Measurements from ENCODE around the gene NEU3. TPM values are rescaled to one million over a fixed set of nuclear protein-coding genes. Genes with fewer than 3 reads are reported as not detected.
"Not testable (repeated sequence)": the region's sequence is repeated elsewhere in the genome, so short reads cannot be mapped to it uniquely, and the experiment has no call there.

Gene NEU3
- total and polyA plus RNA-seq, 3 experiments from 2014 or later = 2.1 to 12.7 (median 12.7) TPM

DNA sequence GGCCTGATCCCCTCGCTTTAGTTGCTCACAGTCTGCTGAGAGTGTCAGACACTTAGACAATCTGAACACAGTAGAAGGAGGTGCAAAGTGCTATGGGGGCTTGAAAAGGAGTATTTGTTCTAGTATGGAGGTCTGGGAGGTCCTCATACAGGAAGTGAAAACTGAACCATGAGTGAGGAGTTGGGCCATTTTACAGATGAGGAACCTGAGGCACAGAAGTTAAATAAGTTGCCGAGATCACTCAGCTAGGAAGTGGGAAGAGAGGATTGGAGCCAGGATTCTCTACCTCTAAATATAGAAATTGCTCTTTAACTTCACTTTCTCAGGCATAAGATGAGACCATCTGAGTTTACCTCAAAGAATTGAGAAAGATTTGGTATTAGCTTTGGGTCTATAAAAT is 4.0 kb upstream of the NEU3 start:
- Histone ChIP-seq H3K4me3 (ENCODE audit: low read length) (no peak overlapping the region), H3K27ac (ENCODE audit: low read depth, low read length) (no peak overlapping the region), H3K27me3 (ENCODE audit: insufficient read depth, low read length, poor library complexity, severe bottlenecking) (no peaks in the 10 kb centered on the region), H3K36me3 (ENCODE audit: insufficient read depth, low read length) (no peaks in the 10 kb centered on the region), H3K4me1 (ENCODE audit: insufficient read depth, low read length) (peaks cover 9% of the 10 kb centered on the region), H3K9me3 (ENCODE audit: low read length) (no peaks in the 10 kb centered on the region)
- H3K4me1 Mint-ChIP-seq = peaks cover 6 to 14% (median 6%) of the 10 kb centered on the region in 3 donors
- DNase-seq = no peak
- no peaks in the 10 kb centered on the region for H3K27me3 Mint-ChIP-seq
- ChIA-PET POLR2A (no interaction called here), CTCF (no interaction called here)
- peak overlapping the region in 4 of 8 donors; percentile 7 to 47 (median 21) for H3K27ac Mint-ChIP-seq
- no peaks in the 10 kb centered on the region for H3K9me3 Mint-ChIP-seq
- H3K36me3 Mint-ChIP-seq = peaks cover 0 to 16% (median 6%) of the 10 kb centered on the region in 3 donors
- H3K4me3 Mint-ChIP-seq = peak overlapping the region in 1 of 7 donors; percentile 26

DNA sequence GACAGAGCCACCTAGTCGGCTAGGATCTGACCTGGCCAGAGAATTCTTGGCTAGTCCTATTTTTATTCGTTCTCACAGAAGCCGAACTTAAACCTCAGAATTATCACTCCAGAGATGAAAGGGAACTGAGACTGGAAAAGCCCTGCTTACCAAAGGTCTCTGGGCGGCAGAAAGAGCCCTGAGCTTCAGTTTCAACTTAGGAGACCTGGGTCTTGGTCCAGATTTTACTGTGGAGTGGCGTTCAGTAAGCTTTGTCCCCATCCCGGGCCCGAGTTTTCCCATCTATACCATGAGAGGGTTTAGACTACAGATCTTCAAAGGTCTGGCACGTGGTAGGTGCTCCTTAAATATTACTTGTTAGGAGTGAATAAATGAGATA is 516 bp downstream of the NEU3 start:
- peaks cover 0 to 12% (median 4%) of the 10 kb centered on the region in 3 donors for H3K36me3 Mint-ChIP-seq
- H3K4me1 ChIP-seq (ENCODE audit: insufficient read depth, low read length) = peaks cover 22% of the 10 kb centered on the region
- no peaks in the 10 kb centered on the region for H3K9me3 Mint-ChIP-seq
- peak overlapping the region; percentile 78 for H3K4me3 ChIP-seq (ENCODE audit: low read length)
- no peaks in the 10 kb centered on the region for H3K27me3 Mint-ChIP-seq
- peaks cover 24 to 39% (median 32%) of the 10 kb centered on the region in 3 donors for H3K4me1 Mint-ChIP-seq
- H3K36me3 ChIP-seq (ENCODE audit: insufficient read depth, low read length) = no peaks in the 10 kb centered on the region
- peak overlapping the region; percentile 72 to 97 (median 90) for H3K27ac Mint-ChIP-seq
- H3K9me3 ChIP-seq (ENCODE audit: low read length) = no peaks in the 10 kb centered on the region
- POLR2A ChIA-PET = interaction anchor here (0.6 to 2.0 kb wide), 3 partner anchors 28 to 441 kb away, joined by 3 to 8 read pairs (median 7); partner anchors contain the start of genes SPCS2 and XRRA1
- CTCF ChIA-PET = interaction anchor here (1.5 kb wide), 1 partner anchor 15 kb away, joined by 4 read pairs; no protein-coding TSS in a partner anchor
- peak overlapping the region; percentile 92 to 98 (median 93) for H3K4me3 Mint-ChIP-seq
- H3K27me3 ChIP-seq (ENCODE audit: insufficient read depth, low read length, poor library complexity, severe bottlenecking) = no peaks in the 10 kb centered on the region
- H3K27ac ChIP-seq (ENCODE audit: low read depth, low read length) = peak overlapping the region; percentile 74
- peak in 1 of 5 donors; percentile 2 for DNase-seq

- Mint-ChIP-seq H3K27ac (peak overlapping the region in 3 of 8 donors; percentile 70 to 91 (median 88)), H3K36me3 (peaks cover 0 to 21% (median 4%) of the 10 kb centered on the region in 3 donors), H3K4me3 (peak overlapping the region; percentile 5 to 98 (median 44)), H3K4me1 (peaks cover 24 to 39% (median 32%) of the 10 kb centered on the region in 3 donors)
- not testable (repeated sequence) for H3K9me3 ChIP-seq (ENCODE audit: low read length); H3K27me3 Mint-ChIP-seq; H3K9me3 Mint-ChIP-seq; H3K27me3 ChIP-seq (ENCODE audit: insufficient read depth, low read length, poor library complexity, severe bottlenecking); H3K27ac ChIP-seq (ENCODE audit: low read depth, low read length); H3K4me3 ChIP-seq (ENCODE audit: low read length); DNase-seq; H3K36me3 ChIP-seq (ENCODE audit: insufficient read depth, low read length)
- ChIA-PET CTCF (interaction anchor here (1.5 kb wide), 1 partner anchor 15 kb away, joined by 4 read pairs; no protein-coding TSS in a partner anchor), POLR2A (interaction anchor here (2.0 kb wide), 1 partner anchor 29 kb away, joined by 7 read pairs; no protein-coding TSS in a partner anchor)
- H3K4me1 ChIP-seq (ENCODE audit: insufficient read depth, low read length) = peaks cover 22% of the 10 kb centered on the region
Observed at GRCh38 chr11:74990150-74990549, 1.4 kb downstream of the NEU3 start.

DNA sequence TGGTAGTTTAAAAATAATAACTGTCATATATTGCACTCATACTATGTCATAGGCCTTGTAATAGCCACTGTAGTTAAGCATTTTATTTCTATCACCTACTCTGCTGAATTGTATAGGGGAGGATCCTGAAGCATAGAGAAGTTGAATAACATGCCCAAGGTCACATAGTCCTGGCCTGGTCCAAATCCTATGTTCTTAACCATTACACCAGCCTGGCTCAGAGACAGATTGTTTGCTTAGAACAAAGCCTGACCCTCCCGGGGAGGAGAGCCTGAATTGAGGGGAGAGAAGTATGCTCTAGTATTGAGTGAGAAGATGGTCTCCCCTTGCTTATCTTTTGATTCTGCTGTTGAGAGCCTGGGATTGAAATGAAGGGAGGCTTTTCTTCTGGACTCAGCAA is 2.2 kb downstream of the NEU3 start:
- H3K27ac ChIP-seq (ENCODE audit: low read depth, low read length) = no peak overlapping the region
- H3K4me3 Mint-ChIP-seq = peak overlapping the region in 3 of 7 donors; percentile 44 to 98 (median 58)
- H3K27me3 ChIP-seq (ENCODE audit: insufficient read depth, low read length, poor library complexity, severe bottlenecking) = no peaks in the 10 kb centered on the region
- no peak overlapping the region for H3K4me3 ChIP-seq (ENCODE audit: low read length)
- no peaks in the 10 kb centered on the region for H3K27me3 Mint-ChIP-seq
- peaks cover 0 to 28% (median 4%) of the 10 kb centered on the region in 3 donors for H3K36me3 Mint-ChIP-seq
- H3K27ac Mint-ChIP-seq = peak overlapping the region in 3 of 8 donors; percentile 8 to 88 (median 70)
- no peaks in the 10 kb centered on the region for H3K9me3 Mint-ChIP-seq
- no peak for DNase-seq
- peaks cover 24 to 39% (median 32%) of the 10 kb centered on the region in 3 donors for H3K4me1 Mint-ChIP-seq
- no peaks in the 10 kb centered on the region for H3K9me3 ChIP-seq (ENCODE audit: low read length)
- no peaks in the 10 kb centered on the region for H3K36me3 ChIP-seq (ENCODE audit: insufficient read depth, low read length)
- POLR2A ChIA-PET = no interaction called here
- CTCF ChIA-PET = no interaction called here
- H3K4me1 ChIP-seq (ENCODE audit: insufficient read depth, low read length) = peaks cover 22% of the 10 kb centered on the region

DNA sequence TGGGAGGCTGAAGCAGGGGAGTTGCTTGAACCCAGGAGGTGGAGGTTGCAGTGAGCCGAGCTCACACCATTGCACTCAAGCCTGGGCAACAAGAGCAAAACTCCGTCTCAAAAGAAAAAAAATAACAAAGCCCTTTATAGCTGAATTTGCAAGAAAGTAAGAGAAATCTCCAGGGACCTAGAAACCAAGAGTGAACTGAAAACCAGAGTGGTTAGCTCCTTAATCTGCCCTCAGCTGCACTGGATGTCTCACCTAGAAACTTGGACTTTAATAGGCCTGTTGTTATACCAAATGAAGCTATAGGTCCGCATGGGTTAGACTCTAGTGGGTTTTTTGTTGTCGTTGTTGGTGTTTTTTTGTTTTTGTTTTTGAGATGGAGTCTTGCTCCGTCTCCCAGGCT is 4.1 kb downstream of the NEU3 start:
- Histone ChIP-seq H3K9me3 (ENCODE audit: low read length) (no peaks in the 10 kb centered on the region), H3K27ac (ENCODE audit: low read depth, low read length) (no peak overlapping the region), H3K27me3 (ENCODE audit: insufficient read depth, low read length, poor library complexity, severe bottlenecking) (no peaks in the 10 kb centered on the region), H3K4me1 (ENCODE audit: insufficient read depth, low read length) (peaks cover 22% of the 10 kb centered on the region), H3K4me3 (ENCODE audit: low read length) (no peak overlapping the region), H3K36me3 (ENCODE audit: insufficient read depth, low read length) (no peaks in the 10 kb centered on the region)
- Mint-ChIP-seq H3K27ac (peak overlapping the region in 2 of 8 donors; percentile 58 to 94), H3K36me3 (peaks cover 0 to 43% (median 5%) of the 10 kb centered on the region in 3 donors), H3K27me3 (no peaks in the 10 kb centered on the region), H3K4me1 (peaks cover 24 to 39% (median 32%) of the 10 kb centered on the region in 3 donors), H3K4me3 (no peak overlapping the region), H3K9me3 (no peaks in the 10 kb centered on the region)
- CTCF ChIA-PET = interaction anchor here (1.2 to 1.4 kb wide), 2 partner anchors 9 to 11 kb away, joined by 3 read pairs; no protein-coding TSS in a partner anchor
- DNase-seq = no peak
- POLR2A ChIA-PET = no interaction called here

- no peaks in the 10 kb centered on the region for H3K4me1 ChIP-seq (ENCODE audit: insufficient read depth, low read length)
- no peaks in the 10 kb centered on the region for H3K4me1 Mint-ChIP-seq
- H3K27ac Mint-ChIP-seq = no peak overlapping the region
- H3K36me3 Mint-ChIP-seq = peaks cover 5 to 40% (median 15%) of the 10 kb centered on the region in 3 donors
- ChIA-PET POLR2A (no interaction called here), CTCF (interaction anchor here (1.4 kb wide), 1 partner anchor 8 kb away, joined by 3 read pairs; no protein-coding TSS in a partner anchor)
- no peak overlapping the region for H3K4me3 Mint-ChIP-seq
- no peaks in the 10 kb centered on the region for H3K9me3 ChIP-seq (ENCODE audit: low read length)
- H3K4me3 ChIP-seq (ENCODE audit: low read length) = no peak overlapping the region
- H3K27ac ChIP-seq (ENCODE audit: low read depth, low read length) = no peak overlapping the region
- H3K27me3 Mint-ChIP-seq = no peaks in the 10 kb centered on the region
- peaks cover 6% of the 10 kb centered on the region for H3K36me3 ChIP-seq (ENCODE audit: insufficient read depth, low read length)
- H3K27me3 ChIP-seq (ENCODE audit: insufficient read depth, low read length, poor library complexity, severe bottlenecking) = no peaks in the 10 kb centered on the region
- no peaks in the 10 kb centered on the region for H3K9me3 Mint-ChIP-seq
- no peak for DNase-seq
Observed at GRCh38 chr11:75000975-75001354, 12.2 kb downstream of the NEU3 start.

DNA sequence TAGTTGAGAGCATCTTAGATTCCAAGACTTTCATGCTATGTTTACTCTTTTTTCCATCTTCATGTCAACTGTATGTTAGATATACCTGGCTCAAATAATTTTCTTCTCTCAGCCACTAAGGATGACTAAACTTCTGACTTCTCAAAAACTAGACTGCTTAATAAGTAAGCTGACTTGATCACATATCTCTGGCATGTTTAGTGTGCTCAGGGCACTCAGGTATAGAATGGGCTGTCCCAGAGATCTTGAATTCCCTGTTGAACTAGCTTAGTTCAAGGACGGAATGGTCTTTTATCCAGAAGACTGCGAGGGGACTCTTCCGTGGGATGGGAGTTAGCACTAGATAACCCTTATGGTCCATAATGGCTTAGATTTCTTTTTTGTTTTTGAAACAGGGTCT is 13.0 kb downstream of the NEU3 start:
- Histone ChIP-seq H3K27me3 (ENCODE audit: insufficient read depth, low read length, poor library complexity, severe bottlenecking) (no peaks in the 10 kb centered on the region), H3K36me3 (ENCODE audit: insufficient read depth, low read length) (peaks cover 14% of the 10 kb centered on the region), H3K4me3 (ENCODE audit: low read length) (no peak overlapping the region), H3K27ac (ENCODE audit: low read depth, low read length) (no peak overlapping the region), H3K9me3 (ENCODE audit: low read length) (no peaks in the 10 kb centered on the region), H3K4me1 (ENCODE audit: insufficient read depth, low read length) (no peaks in the 10 kb centered on the region)
- Mint-ChIP-seq H3K27ac (no peak overlapping the region), H3K4me1 (no peaks in the 10 kb centered on the region), H3K36me3 (peaks cover 8 to 40% (median 17%) of the 10 kb centered on the region in 3 donors), H3K27me3 (no peaks in the 10 kb centered on the region), H3K4me3 (no peak overlapping the region), H3K9me3 (no peaks in the 10 kb centered on the region)
- no peak for DNase-seq
- ChIA-PET POLR2A (no interaction called here), CTCF (interaction anchor here (1.4 to 1.6 kb wide), 2 partner anchors 9 to 21 kb away, joined by 3 to 6 read pairs; no protein-coding TSS in a partner anchor)

DNA sequence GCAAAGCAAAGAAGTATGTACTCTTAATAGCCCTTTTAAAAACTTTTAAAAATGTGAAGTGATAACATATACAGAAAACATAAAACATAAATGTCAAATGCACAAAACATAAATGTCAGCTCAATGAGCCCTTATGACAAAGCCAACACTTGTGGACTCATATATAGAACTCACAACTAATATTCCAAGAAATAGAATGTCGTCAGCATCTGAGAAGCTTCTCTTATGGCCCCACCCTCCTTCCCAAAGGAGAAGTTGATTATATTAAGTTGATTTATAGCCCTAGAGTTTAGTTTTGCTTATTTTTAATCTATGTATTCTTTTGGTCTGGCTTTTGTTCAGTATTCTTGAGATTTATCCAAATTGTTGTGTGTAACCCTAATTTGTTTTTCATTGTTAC is 13.8 kb downstream of the NEU3 start:
- ChIA-PET POLR2A (no interaction called here), CTCF (interaction anchor here (0.8 to 1.6 kb wide), 2 partner anchors 20 to 268 kb away, joined by 3 to 6 read pairs; no protein-coding TSS in a partner anchor)
- Histone ChIP-seq H3K4me3 (ENCODE audit: low read length) (no peak overlapping the region), H3K36me3 (ENCODE audit: insufficient read depth, low read length) (peaks cover 22% of the 10 kb centered on the region), H3K27ac (ENCODE audit: low read depth, low read length) (no peak overlapping the region), H3K27me3 (ENCODE audit: insufficient read depth, low read length, poor library complexity, severe bottlenecking) (no peaks in the 10 kb centered on the region), H3K9me3 (ENCODE audit: low read length) (no peaks in the 10 kb centered on the region), H3K4me1 (ENCODE audit: insufficient read depth, low read length) (no peaks in the 10 kb centered on the region)
- H3K9me3 Mint-ChIP-seq = no peaks in the 10 kb centered on the region
- no peaks in the 10 kb centered on the region for H3K27me3 Mint-ChIP-seq
- DNase-seq = no peak
- H3K27ac Mint-ChIP-seq = no peak overlapping the region
- no peak overlapping the region for H3K4me3 Mint-ChIP-seq
- H3K4me1 Mint-ChIP-seq = no peaks in the 10 kb centered on the region
- H3K36me3 Mint-ChIP-seq = peaks cover 8 to 42% (median 21%) of the 10 kb centered on the region in 3 donors

All from CD8-positive, alpha-beta memory T cell (primary cell).